ENCODE results near the gene LUZP1.

LUZP1 gene

GRCh38 chr1:23179862-23180261 is 11.2 kb upstream of the LUZP1 start:
- TF ChIP-seq POLR2AphosphoS5 (IDR thresholded peaks at IDR 0.05; ENCODE audit: low read depth, low read length) (no peak), SIN3A (IDR thresholded peaks at IDR 0.05; ENCODE audit: borderline replicate concordance, insufficient read depth, low read length) (no peak), TAF1 (IDR thresholded peaks at IDR 0.05; ENCODE audit: borderline replicate concordance, insufficient read depth, low read length) (no peak), FOXP2 (optimal IDR thresholded peaks at IDR 0.05; ENCODE audit: borderline replicate concordance, extremely low read depth, extremely low read length, insufficient read depth) (no peak), REST (IDR thresholded peaks at IDR 0.05; ENCODE audit: insufficient read depth in 1 of 2, low read depth in 2 of 2, low read length in 2 of 2) (no peak)

- TF ChIP-seq FOXP2 (optimal IDR thresholded peaks at IDR 0.05; ENCODE audit: borderline replicate concordance, extremely low read depth, extremely low read length, insufficient read depth): no peak
- no peak for TF ChIP-seq SIN3A (IDR thresholded peaks at IDR 0.05; ENCODE audit: borderline replicate concordance, insufficient read depth, low read length)
- no peak for TF ChIP-seq TAF1 (IDR thresholded peaks at IDR 0.05; ENCODE audit: borderline replicate concordance, insufficient read depth, low read length)
- no peak for TF ChIP-seq REST (IDR thresholded peaks at IDR 0.05; ENCODE audit: insufficient read depth in 1 of 2, low read depth in 2 of 2, low read length in 2 of 2)
- no peak for TF ChIP-seq POLR2AphosphoS5 (IDR thresholded peaks at IDR 0.05; ENCODE audit: low read depth, low read length)
These were observed 10.3 kb upstream of the LUZP1 start for GRCh38 chr1:23178950-23179349.

GRCh38 chr1:23178414-23178813 is 9.8 kb upstream of the LUZP1 start:
- no peak for TF ChIP-seq TAF1 (IDR thresholded peaks at IDR 0.05; ENCODE audit: borderline replicate concordance, insufficient read depth, low read length)
- TF ChIP-seq POLR2AphosphoS5 (IDR thresholded peaks at IDR 0.05; ENCODE audit: low read depth, low read length): no peak
- TF ChIP-seq REST (IDR thresholded peaks at IDR 0.05; ENCODE audit: insufficient read depth in 1 of 2, low read depth in 2 of 2, low read length in 2 of 2): no peak
- TF ChIP-seq SIN3A (IDR thresholded peaks at IDR 0.05; ENCODE audit: borderline replicate concordance, insufficient read depth, low read length): no peak
- no peak for TF ChIP-seq FOXP2 (optimal IDR thresholded peaks at IDR 0.05; ENCODE audit: borderline replicate concordance, extremely low read depth, extremely low read length, insufficient read depth)

GRCh38 chr1:23177438-23178380 is 9.1 kb upstream of the LUZP1 start:
- TF ChIP-seq TAF1 (IDR thresholded peaks at IDR 0.05; ENCODE audit: borderline replicate concordance, insufficient read depth, low read length) (no peak), FOXP2 (optimal IDR thresholded peaks at IDR 0.05; ENCODE audit: borderline replicate concordance, extremely low read depth, extremely low read length, insufficient read depth) (peak; percentile 67), POLR2AphosphoS5 (IDR thresholded peaks at IDR 0.05; ENCODE audit: low read depth, low read length) (no peak), SIN3A (IDR thresholded peaks at IDR 0.05; ENCODE audit: borderline replicate concordance, insufficient read depth, low read length) (no peak), REST (IDR thresholded peaks at IDR 0.05; ENCODE audit: insufficient read depth in 1 of 2, low read depth in 2 of 2, low read length in 2 of 2) (no peak)
